BE2C (cell line): ENCODE measurements around the gene ITGA7.
A peak's percentile ranks its signal among the peaks of the same experiment; 100 is the strongest.

ENCODE experiments used
- DNase-seq: peaks from one replicate; pipeline ENCODE4 v3.0.0-alpha.2; 2020
- H3K27me3 ChIP-seq: fragments of 250-450 bp; sonication (Bioruptor Pico); 2 replicates; pipeline ENCODE4 v1.5.1; 2020; ENCODE audit warnings: mild to moderate bottlenecking
- H3K36me3 ChIP-seq: fragments of 250-450 bp; sonication (Bioruptor Pico); 2 replicates; pipeline ENCODE4 v1.5.1; 2020; ENCODE audit warnings: mild to moderate bottlenecking
- H3K4me1 ChIP-seq: fragments of 250-450 bp; sonication (Bioruptor Pico); 2 replicates; pipeline ENCODE4 v1.5.1; 2020
- H3K4me3 ChIP-seq: 2 replicates; pipeline ENCODE4 v1.5.1; 2011; ENCODE audit warnings: low read depth, low read length
- H3K9me3 ChIP-seq: fragments of 250-450 bp; sonication (Bioruptor Pico); 2 replicates; pipeline ENCODE4 v1.5.1; 2020
- TF ChIP-seq, protein P1 (sequence below): IDR thresholded peaks from 2 replicates; pipeline ENCODE4 v1.5.1; 2012; ENCODE audit warnings: mild to moderate bottlenecking, low read depth, low read length

The ITGA7 gene

DNA sequence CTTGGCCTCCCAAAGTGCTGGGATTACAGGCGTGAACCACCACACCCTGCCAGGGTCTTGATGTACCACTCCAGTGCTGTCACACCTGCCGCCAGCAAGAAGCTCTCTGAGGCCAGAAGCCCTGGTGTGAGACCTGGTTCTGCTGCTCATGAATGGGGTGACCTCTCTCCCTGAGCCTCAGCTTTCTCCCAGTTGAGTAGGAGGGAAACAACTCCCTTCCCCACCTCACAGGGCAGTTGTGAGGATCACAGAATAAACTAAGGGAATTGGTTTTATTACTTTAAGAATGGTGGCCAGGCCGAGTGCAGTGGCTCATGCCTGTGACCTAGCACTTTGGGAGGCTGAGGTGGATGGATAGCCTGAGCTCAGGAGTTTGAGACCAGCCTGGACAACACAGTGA is 26.9 kb upstream of the ITGA7 start:
- H3K4me1 ChIP-seq = peaks cover 7% of the 10 kb centered on the region; the same call in 1 of the 2 replicates
- TF ChIP-seq, protein P1, sequence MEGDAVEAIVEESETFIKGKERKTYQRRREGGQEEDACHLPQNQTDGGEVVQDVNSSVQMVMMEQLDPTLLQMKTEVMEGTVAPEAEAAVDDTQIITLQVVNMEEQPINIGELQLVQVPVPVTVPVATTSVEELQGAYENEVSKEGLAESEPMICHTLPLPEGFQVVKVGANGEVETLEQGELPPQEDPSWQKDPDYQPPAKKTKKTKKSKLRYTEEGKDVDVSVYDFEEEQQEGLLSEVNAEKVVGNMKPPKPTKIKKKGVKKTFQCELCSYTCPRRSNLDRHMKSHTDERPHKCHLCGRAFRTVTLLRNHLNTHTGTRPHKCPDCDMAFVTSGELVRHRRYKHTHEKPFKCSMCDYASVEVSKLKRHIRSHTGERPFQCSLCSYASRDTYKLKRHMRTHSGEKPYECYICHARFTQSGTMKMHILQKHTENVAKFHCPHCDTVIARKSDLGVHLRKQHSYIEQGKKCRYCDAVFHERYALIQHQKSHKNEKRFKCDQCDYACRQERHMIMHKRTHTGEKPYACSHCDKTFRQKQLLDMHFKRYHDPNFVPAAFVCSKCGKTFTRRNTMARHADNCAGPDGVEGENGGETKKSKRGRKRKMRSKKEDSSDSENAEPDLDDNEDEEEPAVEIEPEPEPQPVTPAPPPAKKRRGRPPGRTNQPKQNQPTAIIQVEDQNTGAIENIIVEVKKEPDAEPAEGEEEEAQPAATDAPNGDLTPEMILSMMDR = no peak

DNA sequence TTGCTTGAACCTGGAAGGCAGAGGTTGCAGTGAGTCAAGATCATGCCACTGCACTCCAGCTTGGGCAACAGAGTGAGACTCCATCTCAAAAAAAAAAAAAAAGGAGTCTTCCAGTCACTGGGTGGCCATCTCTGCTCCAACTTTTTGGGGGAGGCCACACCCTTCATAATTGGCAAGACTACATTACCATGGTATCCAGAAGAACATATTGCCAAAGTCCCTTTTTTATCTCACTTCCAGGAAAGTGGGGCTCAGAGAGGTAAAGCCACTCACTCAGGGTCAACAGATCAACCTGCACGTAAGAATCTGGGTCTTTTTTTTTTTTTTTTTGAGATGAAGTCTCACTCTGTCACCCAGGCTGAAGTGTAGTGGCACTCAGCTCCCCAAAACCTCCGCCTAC is 26.2 kb upstream of the ITGA7 start:
- TF ChIP-seq, protein P1 = no peak
- no peaks in the 10 kb centered on the region for H3K36me3 ChIP-seq
- no peak for DNase-seq
- H3K4me1 ChIP-seq = peaks cover 7% of the 10 kb centered on the region; the same call in 1 of the 2 replicates
- H3K27me3 ChIP-seq = no peaks in the 10 kb centered on the region
- no peaks in the 10 kb centered on the region for H3K9me3 ChIP-seq
- no peak overlapping the region for H3K4me3 ChIP-seq

More for the DNA sequence above, 26.9 kb upstream of the ITGA7 start:
- Histone ChIP-seq H3K27me3 (no peaks in the 10 kb centered on the region), H3K9me3 (no peaks in the 10 kb centered on the region), H3K4me3 (no peak overlapping the region), H3K36me3 (no peaks in the 10 kb centered on the region)
- DNase-seq = no peak

DNA sequence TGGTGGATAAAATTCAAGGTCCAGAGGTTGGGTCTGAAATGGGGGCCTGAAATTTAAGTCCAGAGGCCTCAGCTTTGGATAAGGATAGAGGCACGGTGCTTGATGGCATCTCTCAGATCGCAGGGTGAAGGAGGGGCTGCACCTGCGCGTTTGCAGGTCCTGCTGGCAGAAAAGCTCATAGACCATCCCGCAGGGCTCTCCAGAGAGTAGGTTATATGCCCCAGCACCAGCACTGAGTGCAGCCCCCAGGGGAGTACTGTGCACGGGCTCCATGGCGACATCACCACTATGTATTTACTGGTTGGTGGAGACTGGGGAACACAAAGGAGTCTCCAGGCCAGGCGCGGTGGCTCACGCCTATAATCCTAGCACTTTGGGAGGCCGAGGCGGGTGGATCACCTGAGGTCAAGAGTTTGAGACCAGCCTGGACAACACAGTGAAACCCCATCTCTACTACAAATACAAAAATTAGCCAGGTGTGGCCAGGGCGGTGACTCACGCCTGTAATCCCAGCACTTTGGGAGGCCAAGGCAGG is 25.4 kb upstream of the ITGA7 start:
- DNase-seq = peak; percentile 35
- no peaks in the 10 kb centered on the region for H3K27me3 ChIP-seq

DNA sequence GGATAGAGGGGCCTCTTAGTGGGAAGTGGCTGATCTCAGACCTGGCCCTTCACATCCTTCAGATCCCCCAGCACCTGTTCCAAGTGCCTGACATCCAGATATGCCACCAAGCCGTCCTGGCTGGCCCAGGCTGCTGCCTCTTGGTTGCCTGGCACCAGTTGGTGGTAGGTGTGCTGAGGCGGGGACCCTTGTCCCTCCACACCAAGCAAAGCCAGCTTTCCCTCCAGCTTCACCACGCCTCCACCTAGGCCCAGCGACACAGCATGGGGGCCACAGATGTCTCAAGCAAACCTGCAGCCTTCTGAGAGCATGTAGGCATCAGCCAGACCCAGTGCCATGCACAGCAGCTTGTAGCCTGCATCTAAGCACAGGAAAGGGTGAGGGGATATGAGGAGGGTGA is 24.6 kb upstream of the ITGA7 start:
- TF ChIP-seq, protein P1 = no peak

More for the DNA sequence above, 25.4 kb upstream of the ITGA7 start:
- Histone ChIP-seq H3K9me3 (no peaks in the 10 kb centered on the region), H3K4me1 (peaks cover 7% of the 10 kb centered on the region; the same call in 1 of the 2 replicates), H3K36me3 (no peaks in the 10 kb centered on the region), H3K4me3 (no peak overlapping the region)
- TF ChIP-seq, protein P1 = no peak

DNA sequence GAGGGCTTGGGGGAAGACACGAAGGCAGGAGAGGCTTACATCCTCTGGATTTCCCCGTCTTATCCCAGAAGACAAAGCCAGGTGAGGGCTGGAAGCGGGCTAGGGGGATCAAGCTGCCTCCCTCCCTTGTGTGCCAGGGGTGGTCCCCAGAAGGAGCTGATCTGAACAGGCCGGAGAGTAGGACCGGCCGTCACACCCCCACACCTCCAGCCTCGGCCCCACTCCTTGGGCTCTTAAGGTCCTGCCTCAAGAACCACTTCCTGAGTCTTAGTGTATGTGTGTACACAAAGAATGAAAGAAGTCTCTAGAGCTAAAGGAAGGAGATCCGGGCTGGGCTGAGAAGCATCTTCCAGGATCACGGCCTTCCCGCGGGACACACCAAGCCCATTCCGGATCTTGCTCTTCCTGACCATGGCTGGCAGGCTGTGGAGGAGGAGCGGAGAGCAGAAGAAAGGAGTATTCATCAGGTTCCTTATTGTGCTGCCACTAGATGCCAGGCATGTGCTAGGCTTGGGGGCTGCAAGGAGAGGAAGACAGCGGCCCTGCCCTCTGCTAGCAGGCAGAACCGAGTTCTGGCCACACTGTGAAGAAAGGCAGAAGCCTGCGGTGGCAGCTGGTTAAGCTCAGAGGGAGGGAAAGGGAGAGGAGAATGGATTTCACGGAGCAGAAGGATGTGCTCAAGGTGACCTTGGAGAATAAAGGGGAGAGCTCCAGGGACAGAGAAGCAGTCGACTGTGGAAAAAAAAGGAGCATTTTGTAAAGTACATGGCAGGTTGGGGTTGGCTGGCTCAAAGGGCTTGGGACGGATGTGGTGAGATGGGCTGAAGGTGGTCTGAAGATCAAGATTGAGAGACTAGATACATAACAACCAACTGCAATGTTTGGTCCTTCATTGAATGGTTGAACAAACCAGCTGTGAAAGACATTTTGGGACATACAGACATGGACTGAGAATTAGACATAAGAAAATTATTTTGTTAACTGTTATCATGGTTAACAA is 22.4 kb upstream of the ITGA7 start:
- Histone ChIP-seq H3K4me1 (no peaks in the 10 kb centered on the region; the same call in 1 of the 2 replicates), H3K9me3 (no peaks in the 10 kb centered on the region), H3K27me3 (no peaks in the 10 kb centered on the region), H3K36me3 (peaks cover 6% of the 10 kb centered on the region), H3K4me3 (peak overlapping the region; percentile 61)
- TF ChIP-seq, protein P1 = no peak
- peak; percentile 63 for DNase-seq

More for the DNA sequence above, 24.6 kb upstream of the ITGA7 start:
- Histone ChIP-seq H3K27me3 (no peaks in the 10 kb centered on the region), H3K4me1 (peaks cover 4% of the 10 kb centered on the region; the same call in 1 of the 2 replicates), H3K9me3 (no peaks in the 10 kb centered on the region), H3K36me3 (no peaks in the 10 kb centered on the region), H3K4me3 (no peak overlapping the region)
- DNase-seq = no peak
